Measurements from ENCODE around the gene PIK3CG.
"Not testable (repeated sequence)": the region's sequence is repeated elsewhere in the genome, so short reads cannot be mapped to it uniquely, and the experiment has no call there.

Gene PIK3CG

DNA sequence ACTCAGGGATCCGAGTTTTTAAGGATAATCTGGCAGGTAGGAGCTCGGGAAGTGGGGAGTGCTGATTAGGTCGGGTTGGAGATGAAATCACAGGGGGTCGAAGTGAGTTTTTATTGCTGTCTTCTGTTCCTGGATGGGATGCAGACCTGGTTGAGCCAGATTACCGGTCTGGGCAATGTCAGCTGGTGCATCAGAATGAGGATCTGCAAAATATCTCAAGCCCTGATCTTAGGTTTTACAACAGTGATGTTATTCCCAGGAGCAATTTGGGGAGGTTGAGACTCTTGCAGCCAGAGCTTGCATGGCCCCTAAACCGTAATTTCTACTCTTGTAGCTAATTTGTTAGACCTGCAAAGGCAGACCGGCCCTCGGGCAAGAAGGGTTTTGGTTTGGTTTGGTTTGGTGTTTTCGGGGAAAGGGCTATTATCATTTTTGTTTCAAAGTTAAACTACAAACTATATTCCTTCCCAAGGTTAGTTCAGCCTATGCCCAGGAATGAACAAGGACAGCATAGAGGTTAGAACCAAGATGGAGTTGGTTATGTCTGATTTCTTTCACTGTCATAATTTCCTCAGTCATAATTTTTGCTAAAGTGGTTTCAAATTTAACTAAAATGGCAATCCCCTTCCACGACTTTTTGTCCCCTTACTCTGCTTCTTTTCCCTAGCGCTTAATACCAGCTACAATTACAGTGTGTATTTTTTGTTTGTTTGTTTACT, 20.6 kb upstream of the PIK3CG start:
- no peaks in the 10 kb centered on the region for H3K9me3 ChIP-seq
- H3K4me3 ChIP-seq = no peak overlapping the region

GRCh38 chr7:106848049-106848448, 17.0 kb upstream of the PIK3CG start:
- H3K4me3 ChIP-seq = no peak overlapping the region
- in situ Hi-C loops (cut with MboI; ENCODE audit: low sequenced_read_pairs) = no loop called here
- no peaks in the 10 kb centered on the region for H3K4me1 ChIP-seq
- H3K27me3 ChIP-seq (ENCODE audit: low read depth) = 0 out of 2 replicates have a peak, but pooled peaks cover 3% of the 10 kb centered on the region
- no peaks in the 10 kb centered on the region for H3K36me3 ChIP-seq (replicated peaks)
- no peaks in the 10 kb centered on the region for H3K9me3 ChIP-seq
- DNase-seq (ENCODE audit: low spot score in 2 of 2) = no peak

More for the DNA sequence above, 20.6 kb upstream of the PIK3CG start:
- H3K36me3 ChIP-seq (replicated peaks) = no peaks in the 10 kb centered on the region
- H3K4me1 ChIP-seq = no peaks in the 10 kb centered on the region
- H3K27me3 ChIP-seq (ENCODE audit: low read depth) = 0 out of 2 replicates have a peak, but pooled peaks cover 3% of the 10 kb centered on the region
- no peak for DNase-seq (ENCODE audit: low spot score in 2 of 2)
- in situ Hi-C loops (cut with MboI; ENCODE audit: low sequenced_read_pairs) = no loop called here

DNA sequence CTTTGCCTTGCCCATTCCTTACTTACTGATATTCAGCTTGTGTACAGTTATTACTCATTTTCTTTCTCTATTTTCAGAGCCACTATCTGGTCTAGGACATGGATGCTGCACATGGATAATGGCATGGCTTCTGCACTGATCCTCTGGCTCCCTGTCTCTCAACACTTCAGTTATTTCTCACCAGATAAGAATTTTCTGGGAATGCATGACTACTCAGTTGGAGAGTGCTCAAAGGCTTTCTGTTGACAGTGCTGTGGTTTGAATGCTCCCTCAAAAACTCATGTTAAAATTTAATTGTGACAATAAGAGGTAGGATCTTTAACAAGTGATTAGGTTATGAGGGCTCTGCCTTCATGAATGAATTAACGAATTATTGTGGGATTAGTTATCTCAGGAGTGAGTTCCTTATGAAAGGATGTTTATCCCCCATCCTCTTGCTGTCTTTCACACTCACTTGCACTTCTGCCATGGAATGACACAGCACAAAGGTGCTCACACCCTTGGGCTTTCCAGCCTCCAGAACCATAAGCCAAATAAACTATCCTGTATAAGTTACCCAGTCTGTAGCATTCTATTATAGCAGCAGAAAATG, 16.1 kb upstream of the PIK3CG start:
- no peak overlapping the region for H3K4me3 ChIP-seq
- in situ Hi-C loops (cut with MboI; ENCODE audit: low sequenced_read_pairs) = no loop called here
- no peak for DNase-seq (ENCODE audit: low spot score in 2 of 2)

DNA sequence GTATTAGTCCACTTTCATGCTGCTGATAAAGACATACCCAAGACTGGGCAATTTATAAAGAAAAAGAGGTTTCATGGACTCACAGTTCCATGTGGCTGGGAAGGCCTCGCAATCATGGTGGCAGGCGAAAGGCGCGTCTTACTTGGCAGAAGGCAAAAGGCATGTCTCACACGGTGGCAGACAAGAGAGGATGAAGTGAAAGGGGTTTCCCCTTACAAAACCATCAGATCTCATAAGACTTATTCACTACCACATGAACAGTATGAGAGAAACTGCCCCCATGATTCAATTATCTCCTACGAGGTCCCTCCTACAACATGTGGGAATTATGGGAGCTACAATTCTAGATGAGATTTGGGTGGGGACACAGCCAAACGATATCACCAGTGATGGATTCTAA, 13.4 kb upstream of the PIK3CG start:
- H3K4me1 ChIP-seq; H3K9me3 ChIP-seq; H3K27me3 ChIP-seq (ENCODE audit: low read depth); H3K36me3 ChIP-seq (replicated peaks); H3K4me3 ChIP-seq; in situ Hi-C loops (cut with MboI; ENCODE audit: low sequenced_read_pairs); DNase-seq (ENCODE audit: low spot score in 2 of 2): not testable (repeated sequence)

More for the DNA sequence above, 16.1 kb upstream of the PIK3CG start:
- Histone ChIP-seq H3K4me1 (no peaks in the 10 kb centered on the region), H3K36me3 (replicated peaks) (no peaks in the 10 kb centered on the region), H3K9me3 (no peaks in the 10 kb centered on the region), H3K27me3 (ENCODE audit: low read depth) (0 out of 2 replicates have a peak, but pooled peaks cover 3% of the 10 kb centered on the region)

- no peak overlapping the region for H3K4me3 ChIP-seq
- no peaks in the 10 kb centered on the region for H3K4me1 ChIP-seq
- H3K9me3 ChIP-seq = no peaks in the 10 kb centered on the region
- no peaks in the 10 kb centered on the region for H3K36me3 ChIP-seq (replicated peaks)
- in situ Hi-C loops (cut with MboI; ENCODE audit: low sequenced_read_pairs) = no loop called here
- DNase-seq (ENCODE audit: low spot score in 2 of 2) = no peak
- H3K27me3 ChIP-seq (ENCODE audit: low read depth) = no peaks in the 10 kb centered on the region
These were observed 11.7 kb upstream of the PIK3CG start for GRCh38 chr7:106853250-106853908.

DNA sequence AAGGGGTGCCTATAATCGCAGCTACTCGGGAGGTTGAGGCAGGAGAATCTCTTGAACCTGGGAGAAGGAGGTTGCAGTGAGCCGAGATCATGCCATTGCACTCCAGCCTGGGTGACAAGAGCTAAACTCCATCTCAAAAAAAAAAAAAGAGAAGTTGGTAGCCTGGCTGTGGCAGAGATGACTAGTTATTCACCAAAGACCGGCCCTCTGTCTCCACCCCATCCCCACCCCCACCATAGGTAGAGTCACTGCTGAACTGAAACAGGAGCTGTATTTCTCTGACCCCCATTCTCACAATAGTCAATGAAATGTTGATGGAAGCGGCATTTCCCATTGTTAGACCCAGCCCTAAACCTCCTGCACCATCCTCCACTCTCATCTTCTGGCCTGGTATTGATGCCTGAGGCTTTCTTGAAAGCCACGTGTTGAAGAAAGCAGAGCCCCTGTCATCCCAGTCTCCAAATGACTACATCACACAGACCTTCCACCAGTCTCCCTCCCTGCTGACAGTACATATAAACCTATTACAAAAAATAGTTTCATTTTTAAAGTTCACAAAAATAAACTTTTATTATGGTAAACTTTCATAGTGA, 9.4 kb upstream of the PIK3CG start:
- H3K36me3 ChIP-seq (replicated peaks) = no peaks in the 10 kb centered on the region
- no peaks in the 10 kb centered on the region for H3K27me3 ChIP-seq (ENCODE audit: low read depth)
- DNase-seq (ENCODE audit: low spot score in 2 of 2) = no peak
- no peaks in the 10 kb centered on the region for H3K9me3 ChIP-seq
- no peak overlapping the region for H3K4me3 ChIP-seq
- no peaks in the 10 kb centered on the region for H3K4me1 ChIP-seq
- in situ Hi-C loops (cut with MboI; ENCODE audit: low sequenced_read_pairs) = no loop called here

DNA sequence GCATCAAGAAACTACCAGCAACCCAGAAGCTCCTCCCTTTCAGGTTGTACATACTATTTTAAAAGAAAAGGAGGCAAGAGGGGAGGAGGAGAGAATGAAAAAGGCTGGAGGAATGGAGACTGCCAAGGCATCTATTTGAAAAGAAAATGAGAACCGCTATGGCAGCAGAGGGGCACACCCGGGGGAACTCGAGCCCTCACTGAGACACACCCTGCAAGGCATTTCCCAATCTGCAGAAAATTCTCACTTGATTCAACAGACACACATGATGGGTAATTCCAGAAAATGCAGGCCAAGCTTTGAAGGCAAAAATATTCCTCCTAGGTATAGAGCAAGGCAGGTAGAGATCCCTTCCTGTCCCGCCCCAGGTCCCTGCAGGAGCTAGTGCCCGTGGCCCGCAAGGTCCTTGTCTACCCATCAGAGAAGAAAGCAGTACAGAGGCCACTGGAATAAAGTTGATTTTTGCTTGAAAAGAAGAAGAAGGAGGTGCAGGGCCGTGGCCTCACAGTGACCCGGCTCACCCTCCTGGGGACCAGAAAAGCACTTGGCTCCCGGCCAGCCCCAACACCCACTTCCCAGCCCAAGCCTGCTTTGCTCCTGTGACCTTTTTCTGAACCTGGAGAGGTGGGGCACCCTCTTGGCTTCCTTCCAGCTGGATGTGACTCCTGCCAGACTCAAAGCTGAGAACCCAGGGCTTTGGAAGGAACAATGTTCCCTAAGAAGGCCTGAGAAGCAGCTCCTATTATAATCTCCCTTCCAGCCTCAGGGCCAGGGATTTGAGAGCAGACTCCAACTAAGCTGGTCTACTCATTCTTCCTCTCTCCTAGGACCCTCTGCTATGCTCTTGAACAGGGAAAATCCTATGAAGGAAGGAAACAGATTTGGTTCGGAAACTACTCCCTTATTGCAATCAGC, 6.2 kb upstream of the PIK3CG start:
- peak in 1 of 2 experiments; percentile 16 for DNase-seq (ENCODE audit: low spot score in 2 of 2)
- Histone ChIP-seq H3K36me3 (replicated peaks) (no peaks in the 10 kb centered on the region), H3K4me3 (no peak overlapping the region), H3K9me3 (no peaks in the 10 kb centered on the region), H3K27me3 (ENCODE audit: low read depth) (no peaks in the 10 kb centered on the region; the same call in 1 of the 2 replicates), H3K4me1 (no peaks in the 10 kb centered on the region)
- in situ Hi-C loops (cut with MboI; ENCODE audit: low sequenced_read_pairs) = no loop called here

GRCh38 chr7:106862317-106863089, 2.6 kb upstream of the PIK3CG start:
- no peaks in the 10 kb centered on the region for H3K4me1 ChIP-seq
- no peaks in the 10 kb centered on the region for H3K9me3 ChIP-seq
- no peaks in the 10 kb centered on the region for H3K36me3 ChIP-seq (replicated peaks)
- in situ Hi-C loops (cut with MboI; ENCODE audit: low sequenced_read_pairs) = no loop called here
- H3K4me3 ChIP-seq = no peak overlapping the region
- DNase-seq (ENCODE audit: low spot score in 2 of 2) = no peak
- peaks cover 20% of the 10 kb centered on the region for H3K27me3 ChIP-seq (ENCODE audit: low read depth)

- no peaks in the 10 kb centered on the region for H3K9me3 ChIP-seq
- H3K27me3 ChIP-seq (ENCODE audit: low read depth) = peaks cover 20% of the 10 kb centered on the region
- no peak overlapping the region for H3K4me3 ChIP-seq
- in situ Hi-C loops (cut with MboI; ENCODE audit: low sequenced_read_pairs) = no loop called here
- DNase-seq (ENCODE audit: low spot score in 2 of 2) = no peak
- H3K36me3 ChIP-seq (replicated peaks) = no peaks in the 10 kb centered on the region
- H3K4me1 ChIP-seq = no peaks in the 10 kb centered on the region
These were observed 1.6 kb upstream of the PIK3CG start for GRCh38 chr7:106863274-106863997.

DNA sequence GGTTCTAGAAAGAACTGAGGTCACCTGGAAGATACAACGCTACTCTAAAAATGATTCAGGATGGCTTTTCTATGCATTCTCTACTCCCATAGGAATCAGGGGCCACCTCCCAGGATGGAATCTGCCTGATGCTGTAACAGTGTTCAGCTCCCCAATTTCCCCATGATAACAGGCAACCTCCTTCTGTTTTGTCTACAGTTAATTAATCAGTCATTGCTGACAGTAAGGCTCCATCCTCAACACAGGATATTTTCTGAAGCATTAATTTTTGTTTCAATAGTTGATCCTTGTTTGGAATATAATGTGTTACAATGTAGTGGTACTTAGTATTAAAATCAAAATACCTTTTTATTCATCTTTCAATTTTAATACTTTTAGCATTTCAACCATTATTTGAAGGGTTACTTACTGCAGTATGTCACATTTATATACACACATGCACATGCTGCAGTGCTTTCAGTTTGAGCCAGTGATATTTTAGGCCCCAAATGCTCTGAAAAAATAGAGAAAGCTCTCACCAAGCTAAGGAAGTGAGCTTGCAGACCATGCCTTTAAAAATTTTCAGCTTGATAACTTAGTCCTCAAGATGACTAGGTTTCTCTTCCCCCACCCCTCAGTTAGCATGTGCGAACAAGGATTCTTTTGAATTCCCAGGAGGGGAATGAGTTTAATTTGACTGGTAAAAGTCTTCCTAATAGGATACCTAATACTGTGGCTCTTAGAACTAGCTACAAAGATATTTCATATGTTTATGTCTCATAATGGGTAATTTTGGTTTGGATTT, 592 bp upstream of the PIK3CG start:
- no peak for DNase-seq (ENCODE audit: low spot score in 2 of 2)
- H3K4me3 ChIP-seq = no peak overlapping the region
- no peaks in the 10 kb centered on the region for H3K36me3 ChIP-seq (replicated peaks)
- no peaks in the 10 kb centered on the region for H3K4me1 ChIP-seq
- no peaks in the 10 kb centered on the region for H3K9me3 ChIP-seq
- peaks cover 20% of the 10 kb centered on the region for H3K27me3 ChIP-seq (ENCODE audit: low read depth)
- in situ Hi-C loops (cut with MboI; ENCODE audit: low sequenced_read_pairs) = no loop called here

DNA sequence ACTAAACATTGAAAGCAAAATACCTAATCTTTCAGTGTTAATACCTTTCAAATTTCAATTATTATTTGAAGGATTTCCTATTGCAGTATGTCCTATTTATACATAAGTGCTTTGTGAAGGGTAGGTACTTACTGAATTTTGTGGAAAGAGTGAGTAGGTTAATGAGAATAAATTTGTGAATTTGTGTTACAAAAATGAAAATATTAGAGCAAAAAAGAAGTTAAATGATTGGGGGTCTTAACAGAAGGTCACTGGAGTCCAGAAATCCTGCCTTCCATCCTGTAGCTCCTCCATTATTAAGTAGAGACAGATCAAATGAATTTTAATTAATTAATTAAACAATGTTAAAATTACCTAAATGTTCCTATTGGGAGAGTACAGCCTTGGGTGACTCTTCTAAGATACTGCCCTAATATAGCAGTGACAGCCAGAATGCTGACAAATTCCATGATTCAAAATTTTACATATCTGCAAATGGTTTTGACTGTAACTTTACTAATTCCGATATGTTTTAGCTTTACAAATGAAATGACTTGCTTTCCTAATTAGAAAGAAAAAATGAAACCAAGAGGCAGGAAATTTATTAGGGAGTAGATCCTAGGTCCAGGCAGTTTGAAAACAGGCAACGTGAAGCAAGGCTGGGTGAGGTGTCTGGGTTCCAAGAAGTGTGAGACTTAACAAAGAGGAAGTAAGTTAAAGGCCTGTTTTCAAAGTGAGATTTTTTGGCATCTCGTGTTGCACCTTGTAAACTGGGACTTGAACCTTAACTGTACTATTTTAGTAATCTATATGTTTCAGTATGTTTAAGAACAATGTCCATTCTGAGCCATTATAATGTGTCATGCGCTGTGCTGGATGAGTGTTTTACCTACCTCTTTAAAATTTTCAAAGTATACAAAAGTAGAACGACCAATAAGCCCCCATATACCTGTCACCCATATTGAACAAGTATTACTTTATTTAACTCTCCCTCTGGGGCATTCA, 1.5 kb downstream of the PIK3CG start:
- no peaks in the 10 kb centered on the region for H3K4me1 ChIP-seq
- H3K36me3 ChIP-seq (replicated peaks) = no peaks in the 10 kb centered on the region
- in situ Hi-C loops (cut with MboI; ENCODE audit: low sequenced_read_pairs) = no loop called here
- no peaks in the 10 kb centered on the region for H3K9me3 ChIP-seq
- H3K4me3 ChIP-seq = no peak overlapping the region
- no peak for DNase-seq (ENCODE audit: low spot score in 2 of 2)
- peaks cover 20% of the 10 kb centered on the region for H3K27me3 ChIP-seq (ENCODE audit: low read depth)

Data from HAP-1 (cell line).